ENCODE results near the gene CYRIA. TPM values are rescaled to one million over a fixed set of nuclear protein-coding genes. Genes with fewer than 3 reads are reported as not detected.

CYRIA gene
- polyA plus RNA-seq, 1 of the 3 experiments (the other 2 are of a cell fraction) = 0.13 TPM

DNA sequence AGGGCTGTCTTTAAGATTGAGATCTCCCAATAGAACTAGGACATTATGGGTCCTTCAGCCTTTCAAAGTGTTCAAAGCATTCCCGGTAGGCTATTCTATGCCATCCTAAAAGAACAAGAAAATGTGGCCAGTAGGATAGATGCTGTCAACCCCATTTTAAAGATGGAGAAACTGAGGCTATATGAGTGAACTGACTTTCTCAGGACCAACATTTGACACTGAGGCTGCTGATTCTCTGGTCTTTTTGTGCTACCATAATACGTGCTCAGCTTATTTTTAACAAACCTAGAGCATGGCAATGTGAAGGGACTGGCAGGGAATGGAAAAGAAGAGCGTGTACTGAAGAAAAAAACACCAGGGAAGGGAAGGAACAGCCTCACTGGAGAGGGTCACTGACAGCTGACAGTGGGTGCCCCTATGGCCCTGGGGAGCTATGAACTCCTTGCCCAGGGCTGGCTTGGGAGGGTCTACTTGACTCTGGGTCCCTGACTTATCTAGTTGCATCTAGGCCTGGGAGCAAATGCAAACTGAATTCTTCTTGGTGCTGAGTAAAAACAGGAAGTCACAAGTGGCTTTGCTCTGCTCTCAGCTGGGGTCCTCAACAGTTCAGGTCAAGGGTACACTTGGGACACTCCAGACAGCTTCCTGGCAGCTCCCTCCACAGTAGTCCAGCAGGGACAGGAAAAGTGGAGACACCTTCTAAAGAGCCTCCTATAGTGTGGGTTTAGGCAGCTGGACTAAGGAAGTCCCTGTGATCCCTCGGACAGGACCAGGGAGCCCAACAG lies 2.3 kb downstream of the CYRIA start:
- TF ChIP-seq SMC3 (IDR thresholded peaks at IDR 0.05; ENCODE audit: low read depth, low read length) = no peak
- TF ChIP-seq NRF1 (IDR thresholded peaks at IDR 0.05; ENCODE audit: low read depth, low read length) = no peak
- TF ChIP-seq, protein P1, sequence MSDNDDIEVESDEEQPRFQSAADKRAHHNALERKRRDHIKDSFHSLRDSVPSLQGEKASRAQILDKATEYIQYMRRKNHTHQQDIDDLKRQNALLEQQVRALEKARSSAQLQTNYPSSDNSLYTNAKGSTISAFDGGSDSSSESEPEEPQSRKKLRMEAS (IDR thresholded peaks at IDR 0.05; ENCODE audit: low read depth) = no peak
- no peak for TF ChIP-seq POLR2AphosphoS5 (IDR thresholded peaks at IDR 0.05; ENCODE audit: low read depth, low read length)
- TF ChIP-seq, protein P2, sequence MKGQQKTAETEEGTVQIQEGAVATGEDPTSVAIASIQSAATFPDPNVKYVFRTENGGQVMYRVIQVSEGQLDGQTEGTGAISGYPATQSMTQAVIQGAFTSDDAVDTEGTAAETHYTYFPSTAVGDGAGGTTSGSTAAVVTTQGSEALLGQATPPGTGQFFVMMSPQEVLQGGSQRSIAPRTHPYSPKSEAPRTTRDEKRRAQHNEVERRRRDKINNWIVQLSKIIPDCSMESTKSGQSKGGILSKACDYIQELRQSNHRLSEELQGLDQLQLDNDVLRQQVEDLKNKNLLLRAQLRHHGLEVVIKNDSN (IDR thresholded peaks at IDR 0.05; ENCODE audit: borderline replicate concordance, low read depth) = no peak
- no peak for TF ChIP-seq RAD21 (IDR thresholded peaks at IDR 0.05; ENCODE audit: low read length)
- no peak for TF ChIP-seq RXRA (IDR thresholded peaks at IDR 0.05; ENCODE audit: borderline replicate concordance, low read depth)
- no peak for TF ChIP-seq MXI1 (IDR thresholded peaks at IDR 0.05; ENCODE audit: low read depth, low read length)
- TF ChIP-seq, protein P3, sequence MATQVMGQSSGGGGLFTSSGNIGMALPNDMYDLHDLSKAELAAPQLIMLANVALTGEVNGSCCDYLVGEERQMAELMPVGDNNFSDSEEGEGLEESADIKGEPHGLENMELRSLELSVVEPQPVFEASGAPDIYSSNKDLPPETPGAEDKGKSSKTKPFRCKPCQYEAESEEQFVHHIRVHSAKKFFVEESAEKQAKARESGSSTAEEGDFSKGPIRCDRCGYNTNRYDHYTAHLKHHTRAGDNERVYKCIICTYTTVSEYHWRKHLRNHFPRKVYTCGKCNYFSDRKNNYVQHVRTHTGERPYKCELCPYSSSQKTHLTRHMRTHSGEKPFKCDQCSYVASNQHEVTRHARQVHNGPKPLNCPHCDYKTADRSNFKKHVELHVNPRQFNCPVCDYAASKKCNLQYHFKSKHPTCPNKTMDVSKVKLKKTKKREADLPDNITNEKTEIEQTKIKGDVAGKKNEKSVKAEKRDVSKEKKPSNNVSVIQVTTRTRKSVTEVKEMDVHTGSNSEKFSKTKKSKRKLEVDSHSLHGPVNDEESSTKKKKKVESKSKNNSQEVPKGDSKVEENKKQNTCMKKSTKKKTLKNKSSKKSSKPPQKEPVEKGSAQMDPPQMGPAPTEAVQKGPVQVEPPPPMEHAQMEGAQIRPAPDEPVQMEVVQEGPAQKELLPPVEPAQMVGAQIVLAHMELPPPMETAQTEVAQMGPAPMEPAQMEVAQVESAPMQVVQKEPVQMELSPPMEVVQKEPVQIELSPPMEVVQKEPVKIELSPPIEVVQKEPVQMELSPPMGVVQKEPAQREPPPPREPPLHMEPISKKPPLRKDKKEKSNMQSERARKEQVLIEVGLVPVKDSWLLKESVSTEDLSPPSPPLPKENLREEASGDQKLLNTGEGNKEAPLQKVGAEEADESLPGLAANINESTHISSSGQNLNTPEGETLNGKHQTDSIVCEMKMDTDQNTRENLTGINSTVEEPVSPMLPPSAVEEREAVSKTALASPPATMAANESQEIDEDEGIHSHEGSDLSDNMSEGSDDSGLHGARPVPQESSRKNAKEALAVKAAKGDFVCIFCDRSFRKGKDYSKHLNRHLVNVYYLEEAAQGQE (IDR thresholded peaks at IDR 0.05; ENCODE audit: low read depth, low read length) = no peak
- TF ChIP-seq, protein P4, sequence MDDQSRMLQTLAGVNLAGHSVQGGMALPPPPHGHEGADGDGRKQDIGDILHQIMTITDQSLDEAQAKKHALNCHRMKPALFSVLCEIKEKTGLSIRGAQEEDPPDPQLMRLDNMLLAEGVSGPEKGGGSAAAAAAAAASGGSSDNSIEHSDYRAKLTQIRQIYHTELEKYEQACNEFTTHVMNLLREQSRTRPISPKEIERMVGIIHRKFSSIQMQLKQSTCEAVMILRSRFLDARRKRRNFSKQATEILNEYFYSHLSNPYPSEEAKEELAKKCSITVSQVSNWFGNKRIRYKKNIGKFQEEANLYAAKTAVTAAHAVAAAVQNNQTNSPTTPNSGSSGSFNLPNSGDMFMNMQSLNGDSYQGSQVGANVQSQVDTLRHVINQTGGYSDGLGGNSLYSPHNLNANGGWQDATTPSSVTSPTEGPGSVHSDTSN (IDR thresholded peaks at IDR 0.05) = no peak
- Histone ChIP-seq H3K36me3 (replicated peaks in 1 of 2; ENCODE audit: control insufficient read depth in 1 of 2, insufficient read depth in 2 of 2, low read length in 1 of 2) (no peaks in the 10 kb centered on the region), H3K9me2 (no peaks in the 10 kb centered on the region), H3K9ac (no peak overlapping the region), H3K4me3 (ENCODE audit: low read depth in 2 of 2, low read length in 1 of 2) (no peak overlapping the region), H4K20me1 (ENCODE audit: insufficient read depth) (no peaks in the 10 kb centered on the region), H3K79me2 (ENCODE audit: insufficient read depth) (no peaks in the 10 kb centered on the region), H3K27ac (ENCODE audit: low read depth in 2 of 2, low read length in 1 of 2) (no peak overlapping the region; a peak in 1 of 4 replicates), H2AFZ (ENCODE audit: low read depth) (no peak overlapping the region), H3F3A (replicated peaks; ENCODE audit: insufficient read depth) (no peaks in the 10 kb centered on the region), H3K4me1 (ENCODE audit: control insufficient read depth in 1 of 2, insufficient read depth in 2 of 2, low read depth in 1 of 2, low read length in 1 of 2) (peaks cover 4 to 38% of the 10 kb centered on the region in 2 experiments; a peak in 2 of 4 replicates), H3K9me3 (no peaks in the 10 kb centered on the region), H3K4me2 (no peak overlapping the region), H3K27me3 (ENCODE audit: insufficient read depth) (peaks cover 13% of the 10 kb centered on the region; the same call in 1 of the 2 replicates)
- POLR2A ChIA-PET = no interaction called here
- WGBS (ENCODE audit: low lambda C conversion rate) = 55% methylated on average over 4 of the region's 4 CpGs
- CTCF ChIA-PET = interaction anchor here (1.5 to 8.5 kb wide), 4 partner anchors 25 to 94 kb away, joined by 3 to 48 read pairs (median 14); no protein-coding TSS in a partner anchor
- DNase-seq = no peak
